ENCODE measurements around the gene APLP1.
"Not testable (repeated sequence)": the region's sequence is repeated elsewhere in the genome, so short reads cannot be mapped to it uniquely, and the experiment has no call there.

The APLP1 gene

GRCh38 chr19:35885904-35886303, 17.5 kb downstream of the APLP1 start:
- no peak for DNase-seq

DNA sequence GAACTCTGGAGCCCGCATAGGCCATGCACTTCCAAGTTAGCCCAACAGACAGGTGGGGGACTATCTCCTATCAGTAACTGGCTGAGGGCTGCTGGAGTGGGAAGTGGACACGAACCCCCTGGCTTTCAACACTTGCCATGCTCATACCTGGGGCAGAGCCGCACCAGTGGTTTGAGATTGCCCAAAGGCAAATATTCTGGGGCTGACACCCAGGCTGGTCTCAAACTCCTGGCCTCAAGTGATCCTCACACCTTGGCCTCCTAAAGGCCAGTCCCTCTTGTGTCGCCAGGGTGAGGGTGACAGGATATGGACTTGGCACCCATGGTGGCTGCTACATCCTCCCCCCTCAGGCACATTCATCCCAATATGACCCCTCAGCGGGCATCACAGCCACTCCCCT, 18.8 kb downstream of the APLP1 start:
- no peak for DNase-seq

DNA sequence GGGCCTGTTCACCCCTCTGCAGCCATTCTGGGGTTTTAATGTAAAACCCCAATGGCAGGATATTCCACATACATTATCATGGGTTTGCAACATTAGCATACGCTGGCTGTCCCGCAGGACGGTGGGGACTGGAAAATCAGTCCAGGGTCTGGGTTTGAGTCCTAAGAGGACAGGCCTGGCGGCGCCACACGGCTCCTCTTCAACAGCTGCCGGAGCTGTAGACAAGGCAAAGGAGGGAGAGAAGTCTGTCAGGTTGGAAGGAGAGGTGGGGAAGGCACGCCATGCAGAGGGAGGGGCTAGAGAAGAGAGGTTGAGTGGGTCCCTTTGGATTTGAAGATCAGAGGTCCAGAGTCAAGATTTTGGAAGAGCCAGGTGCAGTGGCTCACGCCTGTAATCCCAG, 20.0 kb downstream of the APLP1 start:
- no peak for DNase-seq

- DNase-seq: no peak
Measured at GRCh38 chr19:35889370-35890112, 21.2 kb downstream of the APLP1 start.

GRCh38 chr19:35890113-35890650, 21.8 kb downstream of the APLP1 start:
- DNase-seq: no peak

DNA sequence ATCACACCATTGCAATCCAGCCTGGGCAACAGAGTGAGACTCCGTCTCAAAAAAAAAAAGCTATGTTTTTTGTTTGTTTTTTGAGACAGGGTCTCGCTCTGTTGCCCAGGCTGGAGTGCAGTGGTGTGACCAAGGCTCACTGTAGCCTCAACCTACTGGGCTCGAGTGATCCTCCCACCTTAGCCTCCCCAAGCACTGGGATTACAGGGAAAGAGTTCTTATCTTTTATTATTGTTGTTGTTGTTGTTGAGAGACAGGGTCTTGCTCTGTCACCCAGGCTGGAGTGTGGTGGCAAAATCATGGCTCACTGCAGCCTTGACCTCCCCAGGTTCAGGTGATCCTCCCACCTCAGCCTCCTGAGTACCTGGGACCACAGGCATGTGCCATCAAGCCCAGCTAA, 23.4 kb downstream of the APLP1 start:
- not testable (repeated sequence) for DNase-seq

- DNase-seq: no peak
Measured at GRCh38 chr19:35894342-35894741, 26.0 kb downstream of the APLP1 start.

DNA sequence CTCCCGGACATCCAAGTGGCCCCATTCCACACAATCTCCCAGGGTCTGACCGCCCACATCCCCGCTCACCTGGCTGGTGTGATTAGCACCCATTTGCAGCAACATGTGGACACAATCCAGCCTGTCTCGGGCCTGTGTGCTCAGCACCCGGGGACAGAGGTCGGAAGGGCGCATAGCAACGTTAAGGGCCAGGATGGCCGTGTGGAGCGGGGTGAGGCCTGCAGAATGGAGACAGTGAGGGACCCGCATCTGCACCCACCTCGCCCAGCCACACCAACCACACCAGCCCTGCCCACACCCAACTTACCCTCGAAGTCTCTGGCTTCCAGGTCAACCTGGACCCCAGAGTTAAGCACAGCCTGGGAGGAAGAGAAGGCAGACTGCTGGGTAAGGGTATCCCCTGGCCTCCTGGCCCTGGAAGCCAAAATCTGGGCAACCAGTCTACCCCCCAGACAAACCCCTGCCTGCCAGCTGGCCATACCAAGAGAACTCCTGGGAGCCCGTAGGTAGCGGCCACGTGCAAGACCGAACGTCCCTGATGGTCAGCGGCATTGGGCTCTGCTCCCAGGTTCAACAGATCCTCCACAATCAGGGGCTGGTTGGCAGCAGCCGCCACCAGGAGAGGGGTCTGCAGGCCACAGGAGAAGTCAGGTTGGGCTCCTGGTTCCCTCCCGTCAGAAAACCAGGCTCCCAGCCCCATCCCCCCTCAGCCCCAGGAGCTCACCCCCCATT, 27.7 kb downstream of the APLP1 start:
- DNase-seq: no peak

GRCh38 chr19:35896643-35897040, 28.3 kb downstream of the APLP1 start:
- no peak for DNase-seq

GRCh38 chr19:35897706-35898451, 29.5 kb downstream of the APLP1 start:
- no peak for DNase-seq

GRCh38 chr19:35898499-35898809, 30.1 kb downstream of the APLP1 start:
- no peak for DNase-seq

GRCh38 chr19:35899547-35900214, 31.3 kb downstream of the APLP1 start:
- DNase-seq: peak; percentile 12

DNA sequence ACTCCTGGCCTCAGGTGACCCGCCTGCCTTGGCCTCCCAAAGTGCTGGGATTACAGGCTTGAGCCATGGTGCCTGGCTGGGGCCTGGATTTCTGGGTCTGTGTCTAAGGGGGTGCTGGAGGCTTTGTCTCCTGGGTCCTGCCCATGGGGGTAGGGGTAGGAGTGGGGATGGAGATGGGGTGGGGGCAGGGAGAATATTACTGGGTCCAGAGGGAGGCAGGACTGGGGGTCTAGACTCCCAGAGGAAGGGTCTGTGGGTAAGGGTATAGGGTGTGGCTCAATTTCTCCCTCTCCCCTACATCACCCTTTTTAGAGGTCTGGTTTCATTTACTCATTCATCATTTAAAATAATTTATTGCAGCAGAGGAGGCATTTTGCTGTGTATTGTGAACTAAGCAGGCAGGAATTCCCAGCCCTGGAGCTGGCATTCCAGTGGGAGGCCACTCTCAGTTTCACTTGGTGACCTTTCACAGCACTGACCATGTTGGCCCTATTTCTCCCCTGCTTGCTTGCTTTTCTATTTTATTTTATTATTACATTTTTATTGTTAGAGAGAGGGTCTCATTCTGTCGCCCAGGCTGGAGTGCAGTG, 32.8 kb downstream of the APLP1 start:
- DNase-seq: no peak

- DNase-seq: no peak
Measured at GRCh38 chr19:35901854-35902661, 33.7 kb downstream of the APLP1 start, which contains the start of gene HCST. TSS of gene HCST (plus strand) at chr19:35902529. CDS start at chr19:35902594, 65 bp downstream.

DNA sequence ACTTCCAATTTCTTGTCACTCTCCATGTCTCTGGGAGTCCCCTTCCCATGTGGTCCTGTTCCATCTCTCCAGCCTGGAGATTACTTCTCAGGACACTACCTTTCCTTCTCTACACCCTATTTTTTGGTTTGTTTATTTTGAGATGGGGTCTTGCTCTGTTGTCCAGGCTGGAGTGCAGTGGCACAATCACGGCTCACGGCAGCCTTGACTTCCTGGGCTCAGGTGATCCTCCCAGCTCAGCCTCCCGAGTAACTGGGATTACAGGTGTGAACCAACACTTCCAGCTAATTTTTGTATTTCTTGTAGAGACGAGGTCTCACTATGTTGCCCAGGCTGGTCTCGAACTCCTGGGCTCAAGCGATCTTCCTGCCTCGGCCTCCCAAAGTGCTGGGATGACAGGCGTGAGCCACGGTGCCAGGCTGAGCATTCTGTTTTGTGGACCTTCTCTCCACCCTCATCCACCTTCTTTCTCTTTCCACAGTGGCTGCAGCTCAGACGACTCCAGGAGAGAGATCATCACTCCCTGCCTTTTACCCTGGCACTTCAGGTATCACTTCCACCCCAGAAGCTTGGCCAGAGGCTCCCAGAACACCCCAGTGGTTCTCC, 34.6 kb downstream of the APLP1 start:
- DNase-seq: no peak

DNA sequence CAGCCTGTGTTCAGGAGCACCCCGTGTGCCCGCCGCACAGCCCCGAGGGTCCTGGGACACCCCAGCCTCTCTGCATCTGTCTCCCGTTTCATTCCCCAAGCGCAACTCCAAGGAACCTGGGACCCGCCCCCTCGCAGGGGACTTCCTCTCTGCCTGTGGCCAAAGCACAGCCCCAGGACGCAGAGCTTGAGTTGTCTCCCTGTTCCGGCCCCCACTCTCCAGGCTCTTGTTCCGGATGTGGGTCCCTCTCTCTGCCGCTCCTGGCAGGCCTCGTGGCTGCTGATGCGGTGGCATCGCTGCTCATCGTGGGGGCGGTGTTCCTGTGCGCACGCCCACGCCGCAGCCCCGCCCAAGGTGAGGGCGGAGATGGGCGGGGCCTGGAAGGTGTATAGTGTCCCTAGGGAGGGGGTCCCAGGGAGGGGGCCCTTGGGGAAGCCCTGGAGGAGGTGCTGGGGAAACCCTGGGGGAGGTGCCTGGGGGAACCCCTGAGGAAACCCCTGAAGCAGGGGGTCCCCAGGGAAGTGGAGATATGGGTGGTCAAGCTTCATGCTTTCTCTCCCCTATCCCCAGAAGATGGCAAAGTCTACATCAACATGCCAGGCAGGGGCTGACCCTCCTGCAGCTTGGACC, 35.3 kb downstream of the APLP1 start:
- peak; percentile 3 for DNase-seq

GRCh38 chr19:35904311-35905068, 36.1 kb downstream of the APLP1 start:
- no peak for DNase-seq

DNA sequence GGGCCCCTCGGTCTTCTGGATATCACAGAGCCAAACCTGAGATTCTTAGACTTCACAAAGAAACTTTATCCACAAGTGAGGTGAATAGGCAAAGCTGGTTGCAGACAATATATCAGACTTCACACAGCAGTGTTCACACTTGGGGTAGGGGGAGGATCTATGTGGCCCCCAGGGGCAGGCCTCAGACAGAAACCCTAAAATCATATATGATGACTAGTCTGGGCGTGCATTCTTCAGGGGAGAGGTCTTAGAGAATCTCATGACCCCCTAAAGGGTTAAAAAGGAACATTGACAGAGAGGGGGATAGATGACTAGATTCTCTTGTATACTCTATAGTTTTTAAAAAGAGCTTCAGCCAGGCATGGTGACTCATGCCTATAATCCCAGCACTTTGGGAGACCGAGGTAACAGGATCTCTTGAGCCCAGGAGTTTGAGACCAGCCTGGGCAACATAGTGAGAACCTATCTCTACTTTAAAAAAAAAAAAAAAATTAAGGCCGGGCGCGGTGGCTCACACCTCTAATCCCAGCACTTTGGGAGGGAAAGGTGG, 36.9 kb downstream of the APLP1 start:
- DNase-seq: no peak

DNA sequence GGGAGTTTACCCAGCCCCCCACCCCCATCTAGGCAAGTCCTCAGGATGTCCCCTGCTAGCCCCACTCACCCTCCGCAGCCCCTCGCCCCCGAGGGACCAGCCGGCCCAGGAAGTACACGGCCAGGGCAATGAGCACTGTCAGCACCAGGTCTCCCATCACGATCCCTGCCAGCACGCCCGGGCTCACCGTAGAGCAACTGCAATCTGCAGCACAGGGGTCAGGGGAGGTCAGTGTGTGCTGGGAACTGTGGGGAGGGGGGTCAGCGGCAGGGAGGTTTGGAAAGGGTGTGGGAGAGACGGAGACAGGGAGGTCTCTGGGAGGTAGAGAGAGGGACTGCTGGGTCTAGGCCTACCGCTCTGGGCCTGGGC, 39.0 kb downstream of the APLP1 start:
- DNase-seq: no peak

DNA sequence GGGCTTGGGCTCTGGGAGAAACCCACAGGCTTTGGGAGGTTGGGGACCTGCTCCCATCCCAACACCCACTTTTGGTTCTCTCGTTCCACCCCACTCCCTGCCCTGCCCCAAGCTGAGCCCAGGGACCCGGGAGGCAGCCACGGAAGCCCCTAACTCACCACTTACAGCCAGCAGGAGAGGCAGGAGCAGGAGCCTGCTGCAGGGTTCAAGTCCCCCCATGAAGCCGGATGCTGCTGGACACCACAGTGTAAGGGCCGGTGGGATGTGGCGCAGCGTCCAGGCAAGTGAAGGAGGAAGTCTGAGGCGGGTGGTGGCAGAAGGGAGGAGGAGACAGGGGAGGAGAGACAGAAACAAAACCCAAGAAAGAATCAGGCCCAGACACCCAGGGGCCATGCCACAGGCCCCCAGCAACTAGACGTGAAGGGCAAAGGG, 39.7 kb downstream of the APLP1 start, which contains the start of gene TYROBP:
TSS of gene TYROBP (minus strand) at position 286 of the 432 bp plus-strand sequence. CDS start at position 219, 67 bp downstream.
- no peak for DNase-seq

Measured in NCI-H2029 treated with DMSO at 0.1 percent for 48 hours (cell line).